Mesenteric fat pad (tissue), 1 donor: ENCODE results near the gene BTBD3. TPM values are rescaled to one million over a fixed set of nuclear protein-coding genes. Genes with fewer than 3 reads are reported as not detected.

ENCODE experiments used
- DNase-seq: peaks from one replicate; pipeline ENCODE4 v3.0.0-alpha.2; 2020; ENCODE audit warnings: low spot score
- total RNA-seq: library from RNA; stranded (reverse); fragmentation: NEBNext Ultra II Directional; extraction: Animal tissue kit (Norgen Biotek cat#: 25700); gene quantifications from one replicate; pipeline ENCODE4 v1.2.1, GENCODE V29; 2021
- donor health status: DM: yes; HTN: yes; CAD: no.

Gene BTBD3
- total RNA-seq, 1 donor from 2014 or later = 20.7 TPM

DNA sequence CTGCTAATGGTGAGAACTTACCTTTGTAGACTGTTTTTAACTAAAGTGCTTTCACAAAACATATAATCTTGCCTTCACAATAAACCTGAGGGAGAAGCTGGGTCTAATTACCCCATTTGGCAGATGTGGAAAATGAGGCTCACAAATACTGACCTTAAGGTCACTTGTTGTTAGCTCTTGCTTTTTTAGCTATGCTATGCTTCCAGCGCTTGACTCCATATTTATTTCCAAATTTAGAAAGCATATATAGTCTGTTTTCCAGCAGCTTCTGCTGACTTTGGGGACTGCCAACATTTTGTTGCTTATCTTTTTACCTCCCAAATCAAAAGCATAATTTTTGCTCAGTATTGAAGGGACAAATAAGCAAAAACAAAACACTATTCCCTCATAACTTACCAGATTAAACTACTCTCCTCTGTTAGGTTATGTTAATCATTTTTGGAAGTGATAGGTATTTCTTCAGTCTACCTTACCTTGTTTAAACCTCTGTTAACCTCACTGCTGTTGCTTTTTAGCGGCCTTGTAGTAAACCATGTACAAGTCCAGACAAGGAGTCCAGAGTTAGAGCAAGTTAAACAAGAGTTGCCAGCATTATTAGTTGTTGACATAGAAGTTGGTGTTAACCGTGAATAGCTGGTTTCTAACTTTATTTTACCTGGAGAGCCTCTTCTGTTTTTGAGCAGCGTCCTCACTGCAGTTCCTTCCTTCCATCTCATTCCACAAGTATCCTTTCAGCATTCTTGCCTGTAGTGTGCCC, 4.9 kb upstream of the BTBD3 start:
- DNase-seq = no peak

DNA sequence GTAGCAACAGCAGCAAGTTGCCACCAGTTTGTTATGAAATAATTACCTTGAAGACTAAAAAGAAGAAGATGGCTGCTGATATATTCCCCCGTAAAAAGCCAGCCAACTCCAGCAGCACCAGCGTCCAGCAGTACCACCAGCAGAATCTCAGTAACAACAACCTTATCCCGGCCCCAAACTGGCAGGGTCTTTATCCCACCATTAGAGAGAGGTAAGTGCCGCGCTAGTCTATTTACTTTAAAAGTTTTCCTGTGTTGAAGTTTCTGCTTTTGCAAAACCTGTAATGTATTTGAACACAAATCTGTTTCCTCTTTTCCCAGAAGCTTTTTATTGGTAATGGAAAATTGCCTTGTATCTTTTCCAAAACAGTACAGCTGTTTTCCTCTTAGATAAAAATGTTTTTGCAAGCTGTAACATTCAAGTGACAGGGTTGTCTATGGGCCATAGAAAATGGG, 725 bp downstream of the BTBD3 start:
- no peak for DNase-seq

DNA sequence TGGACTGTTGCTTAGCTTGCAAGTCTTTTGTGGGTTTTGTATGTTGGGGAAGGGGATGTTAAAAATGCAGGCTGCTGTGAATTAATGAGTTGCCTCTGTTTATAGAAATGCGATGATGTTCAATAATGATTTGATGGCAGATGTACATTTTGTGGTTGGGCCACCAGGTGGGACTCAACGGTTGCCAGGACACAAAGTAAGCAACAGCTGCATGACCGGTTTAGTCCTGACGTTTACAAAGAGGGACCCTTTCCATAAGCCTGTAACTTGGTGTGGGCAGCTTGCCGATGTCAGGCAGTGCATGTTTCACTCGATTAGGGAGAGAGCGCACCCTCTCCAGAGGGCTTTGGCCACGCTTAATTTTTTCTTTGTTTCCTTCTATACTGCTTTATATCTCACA, 1.3 kb downstream of the BTBD3 start:
- DNase-seq = no peak

DNA sequence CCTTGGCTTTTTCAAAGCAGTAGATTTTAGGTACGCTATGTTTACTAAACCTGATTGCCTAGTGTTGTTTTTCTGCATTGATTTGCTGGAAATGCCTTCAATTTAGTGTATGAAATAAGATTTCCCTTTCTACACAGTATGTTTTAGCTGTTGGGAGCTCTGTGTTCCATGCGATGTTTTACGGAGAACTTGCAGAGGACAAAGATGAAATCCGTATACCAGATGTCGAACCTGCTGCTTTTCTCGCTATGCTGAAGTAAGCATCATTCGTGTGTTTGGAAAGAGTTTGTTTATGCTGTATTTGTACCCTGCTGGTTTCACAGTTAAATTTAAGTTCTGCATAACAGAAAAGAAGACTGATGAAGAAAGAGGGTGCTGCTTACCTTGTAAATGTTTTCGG, 1.9 kb downstream of the BTBD3 start:
- no peak for DNase-seq

DNA sequence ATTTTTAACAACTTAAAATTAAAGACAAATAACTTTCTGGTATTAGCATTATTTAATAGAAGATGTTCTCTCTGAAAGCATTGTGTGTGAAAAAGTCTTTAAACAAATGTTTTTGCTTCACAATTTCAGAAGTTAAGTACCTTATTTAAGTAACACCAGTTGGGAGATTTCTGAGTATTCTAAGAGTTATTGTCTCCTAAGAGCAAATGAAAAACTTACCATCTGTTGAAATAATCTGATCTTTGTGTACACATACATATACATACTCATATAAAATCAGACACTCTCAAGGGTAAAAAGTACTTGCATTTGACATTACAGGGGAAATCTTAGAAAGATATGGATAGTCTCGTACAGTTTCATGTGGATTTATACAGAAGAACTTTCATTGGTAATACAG, 2.4 kb downstream of the BTBD3 start:
- no peak for DNase-seq

DNA sequence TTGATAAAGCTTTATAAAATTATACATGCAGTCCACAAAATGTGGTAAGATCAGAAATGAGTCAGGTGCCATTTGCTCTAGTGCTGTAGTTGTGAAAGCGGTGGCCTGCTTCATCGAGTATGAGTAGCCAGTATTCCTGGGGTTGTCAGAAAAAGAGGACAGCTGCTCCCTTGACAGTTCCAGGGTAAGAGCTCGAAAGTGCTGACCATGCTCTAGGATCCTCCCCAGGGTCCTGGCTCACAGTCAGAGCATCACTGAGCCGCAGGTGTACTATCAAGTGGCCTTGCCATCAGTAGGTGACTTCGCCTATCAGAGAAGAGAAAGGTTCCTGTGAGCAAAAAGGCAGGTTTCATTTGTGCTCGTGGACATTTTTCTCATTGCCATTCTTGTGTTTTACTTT, 3.6 kb downstream of the BTBD3 start:
- no peak for DNase-seq

DNA sequence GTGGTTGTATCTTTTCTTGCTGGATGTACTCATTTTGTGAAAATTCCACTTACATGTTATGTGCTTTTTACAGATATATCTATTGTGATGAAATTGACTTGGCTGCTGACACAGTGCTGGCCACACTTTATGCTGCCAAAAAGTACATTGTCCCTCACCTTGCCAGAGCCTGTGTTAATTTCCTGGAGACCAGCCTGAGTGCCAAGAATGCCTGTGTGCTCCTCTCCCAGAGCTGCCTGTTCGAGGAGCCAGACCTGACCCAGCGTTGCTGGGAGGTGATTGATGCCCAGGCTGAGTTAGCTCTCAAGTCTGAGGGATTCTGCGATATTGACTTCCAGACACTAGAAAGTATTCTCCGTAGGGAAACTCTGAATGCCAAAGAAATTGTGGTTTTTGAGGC, 4.9 kb downstream of the BTBD3 start:
- DNase-seq = no peak

DNA sequence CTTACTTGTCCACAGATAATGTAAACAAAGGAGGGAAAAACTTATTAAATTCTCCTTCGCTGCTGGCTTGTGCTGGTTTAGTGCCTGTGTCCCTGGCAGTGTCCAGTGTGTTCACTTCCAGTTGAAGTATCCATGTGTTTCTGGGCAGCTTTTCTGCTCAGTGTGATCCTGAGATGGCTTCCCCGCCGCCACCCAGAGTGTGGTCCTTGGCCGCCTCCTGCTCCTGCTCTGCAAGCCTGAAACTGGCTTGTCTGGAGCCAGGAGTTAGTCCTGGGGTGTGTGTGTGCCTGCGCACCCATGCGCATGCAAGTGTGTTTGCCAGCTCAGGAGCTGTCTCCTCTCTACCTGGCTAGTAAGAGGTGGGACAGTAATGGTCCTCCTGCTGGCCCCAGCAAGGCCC, 7.2 kb downstream of the BTBD3 start:
- DNase-seq = no peak

DNA sequence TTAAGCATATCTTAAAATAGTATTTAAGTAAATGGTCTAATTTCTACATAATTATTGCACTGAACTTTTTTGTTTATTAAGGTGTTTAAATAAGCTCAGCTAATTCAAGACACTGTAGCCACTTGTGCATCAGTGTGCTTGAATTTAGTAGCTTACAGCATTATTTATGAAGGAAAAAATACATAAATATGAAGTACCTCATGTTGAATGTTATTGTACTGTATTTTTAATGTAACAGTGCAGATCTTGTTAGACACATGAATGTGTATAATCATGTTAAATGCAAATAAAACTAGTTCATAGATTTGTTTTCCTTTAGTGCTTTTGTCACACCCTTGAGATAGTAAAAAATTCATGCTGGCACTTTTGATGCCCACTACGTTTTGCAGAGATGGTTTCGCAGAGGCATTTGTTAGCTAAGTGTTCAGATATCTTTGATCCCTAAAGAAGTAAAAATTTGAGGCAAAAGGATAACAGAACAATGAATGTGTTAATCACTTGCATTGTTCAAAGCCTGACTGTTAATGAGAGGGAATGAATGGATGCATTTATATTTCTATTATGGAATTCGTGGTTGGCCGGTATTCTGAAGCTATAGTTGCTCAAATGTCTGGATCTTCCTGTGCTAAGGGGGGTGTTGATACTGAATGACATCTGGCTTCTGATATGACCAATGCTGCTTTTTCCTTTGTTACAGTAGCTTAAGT, 8.8 kb downstream of the BTBD3 start:
- no peak for DNase-seq

DNA sequence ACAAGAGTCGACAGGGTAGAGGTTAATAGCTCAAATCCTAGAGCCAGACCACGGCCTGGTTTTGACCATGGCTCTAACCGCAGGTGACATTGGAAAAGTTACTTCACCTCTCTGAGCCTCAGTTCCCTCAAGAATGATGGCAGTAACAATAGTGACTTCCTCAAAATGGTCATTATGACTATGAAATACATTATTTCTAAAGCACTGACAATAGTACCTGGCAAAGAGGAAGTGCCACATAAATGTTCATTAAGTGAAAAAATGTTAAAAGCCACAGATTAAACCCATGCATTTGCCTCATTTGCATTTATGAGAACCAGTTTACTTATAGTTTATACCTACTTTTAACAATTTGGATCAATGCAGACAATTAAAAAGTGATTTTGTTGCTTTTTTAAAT, 12.3 kb downstream of the BTBD3 start:
- DNase-seq = no peak

DNA sequence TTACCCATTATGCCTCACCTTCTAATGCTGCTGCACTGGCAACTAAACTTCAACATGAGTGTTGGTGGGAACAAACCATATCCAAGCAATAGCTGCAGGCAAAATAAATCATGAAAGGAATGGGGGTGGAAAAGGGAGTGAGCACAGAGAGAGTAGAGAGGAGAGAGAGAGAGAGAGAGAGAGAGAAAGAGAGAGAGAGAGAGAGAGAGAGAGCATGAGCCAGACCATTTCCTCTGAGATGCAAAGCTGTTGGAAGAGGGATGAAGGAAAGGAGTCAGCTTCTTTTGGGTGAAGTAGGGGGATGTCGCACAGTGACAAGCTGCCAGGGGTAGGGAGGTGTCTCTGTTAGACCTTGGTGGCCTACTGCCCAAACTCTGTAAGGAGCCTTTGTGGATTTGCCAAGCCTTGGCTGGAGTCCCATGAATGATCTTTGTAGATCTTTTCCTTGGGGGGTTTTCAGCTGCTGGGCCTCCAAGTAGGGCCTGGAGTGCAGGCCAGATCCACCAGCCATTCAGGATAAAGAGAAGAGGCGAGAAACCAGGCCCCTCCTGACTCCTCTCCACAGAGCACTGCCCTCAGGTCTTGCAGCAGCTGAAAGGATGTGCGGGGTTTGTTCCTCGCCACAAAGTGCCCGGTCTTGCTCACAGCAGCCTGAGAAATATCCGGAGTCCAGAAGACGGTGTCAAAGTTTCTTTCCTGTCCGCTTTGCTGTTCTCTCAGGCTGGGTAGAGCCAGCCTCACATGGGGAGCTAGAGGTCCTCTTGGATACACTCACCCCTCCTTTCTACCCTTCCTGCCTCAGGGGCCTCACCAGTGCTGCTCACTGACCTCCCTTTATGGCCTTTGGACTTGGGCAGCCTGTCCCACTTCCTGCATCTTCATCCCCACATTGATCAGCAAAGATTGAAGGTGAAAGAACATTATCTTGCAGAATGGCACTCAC, 17.8 kb downstream of the BTBD3 start:
- no peak for DNase-seq

DNA sequence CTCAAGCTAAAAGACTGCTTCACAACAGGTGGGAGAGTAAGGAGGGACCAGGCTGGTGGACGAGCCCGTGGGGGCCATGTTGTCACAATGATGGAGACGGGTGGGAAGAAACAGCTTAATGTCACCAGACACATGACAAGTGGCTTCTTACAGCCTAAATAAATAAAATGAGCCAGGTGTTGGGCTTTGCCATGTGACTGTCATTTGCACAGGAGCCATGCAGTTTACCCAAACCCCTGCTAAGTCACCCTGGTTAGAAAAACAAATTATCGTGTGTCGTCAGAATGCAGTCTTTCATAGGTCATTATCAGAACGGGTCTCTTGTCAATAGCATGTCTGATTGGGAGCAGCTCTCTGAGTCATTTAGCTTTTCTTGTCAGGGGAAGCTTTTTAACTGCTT, 18.5 kb downstream of the BTBD3 start:
- DNase-seq = no peak

DNA sequence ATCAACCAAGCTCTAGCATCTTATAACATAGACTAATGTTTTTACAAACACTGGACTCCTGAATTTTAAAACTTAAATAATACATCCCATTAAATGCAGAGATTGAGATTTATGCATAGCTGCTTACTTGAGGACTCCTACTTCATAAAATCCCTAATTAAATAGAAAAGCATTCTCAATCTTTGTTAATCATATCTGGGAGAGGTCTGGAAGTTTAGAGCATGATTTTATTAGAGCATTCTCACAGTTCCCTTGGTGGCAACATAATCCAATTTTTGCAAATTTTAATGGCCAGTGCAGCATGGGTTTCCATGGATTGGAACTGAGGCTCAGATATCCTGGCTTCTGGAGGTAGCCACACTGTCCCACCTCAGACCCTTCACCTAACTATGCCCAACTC, 19.5 kb downstream of the BTBD3 start:
- no peak for DNase-seq

DNA sequence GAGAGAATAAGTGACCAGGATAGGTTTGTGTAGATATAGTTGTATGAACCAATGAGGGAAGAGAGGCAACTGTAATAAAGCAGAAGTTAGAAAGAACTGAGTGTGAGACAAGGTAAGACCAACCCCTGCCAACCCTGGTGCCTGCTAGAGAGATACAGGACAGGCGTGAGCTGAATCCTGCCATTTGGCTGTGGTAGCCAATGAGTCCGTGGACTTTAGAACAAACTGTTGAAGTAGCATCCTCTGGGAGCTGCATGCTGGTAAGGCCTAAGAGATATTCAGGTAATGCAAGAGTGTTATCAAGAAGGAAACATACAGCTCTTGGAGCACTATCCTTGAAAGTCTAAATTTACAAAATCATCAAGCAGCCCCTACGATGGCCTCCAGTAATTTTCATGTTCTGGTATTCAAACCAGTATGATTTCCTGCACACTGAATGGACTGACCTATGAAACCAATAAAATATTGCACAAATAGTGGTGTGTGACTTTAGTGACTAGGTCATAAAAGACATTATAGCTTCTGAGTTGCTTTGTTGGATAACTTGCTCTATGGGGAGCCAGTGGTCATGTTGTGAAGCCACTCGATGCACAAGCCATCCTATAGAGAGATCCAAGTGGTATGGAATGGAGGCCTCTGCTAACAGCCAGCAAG, 24.0 kb downstream of the BTBD3 start:
- DNase-seq = no peak

DNA sequence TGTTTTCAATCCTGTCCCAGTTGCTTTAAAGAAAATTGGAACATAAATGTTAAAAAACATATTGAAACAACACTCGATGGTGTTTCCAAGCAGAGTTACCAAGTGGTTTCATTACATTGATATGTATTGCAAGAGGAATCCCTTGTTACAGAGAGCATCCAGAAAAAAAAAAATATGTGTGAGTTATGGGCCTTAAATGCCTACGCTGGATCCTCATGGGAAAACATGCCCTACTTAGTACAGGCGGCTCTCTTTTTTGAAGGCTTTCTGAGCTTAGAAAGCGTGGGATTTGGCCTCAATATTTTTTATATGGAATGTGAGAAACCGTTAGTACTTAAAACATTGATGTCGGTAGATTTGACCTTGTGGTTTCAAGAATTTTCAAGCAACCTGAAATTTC, 26.1 kb downstream of the BTBD3 start:
- DNase-seq = no peak

DNA sequence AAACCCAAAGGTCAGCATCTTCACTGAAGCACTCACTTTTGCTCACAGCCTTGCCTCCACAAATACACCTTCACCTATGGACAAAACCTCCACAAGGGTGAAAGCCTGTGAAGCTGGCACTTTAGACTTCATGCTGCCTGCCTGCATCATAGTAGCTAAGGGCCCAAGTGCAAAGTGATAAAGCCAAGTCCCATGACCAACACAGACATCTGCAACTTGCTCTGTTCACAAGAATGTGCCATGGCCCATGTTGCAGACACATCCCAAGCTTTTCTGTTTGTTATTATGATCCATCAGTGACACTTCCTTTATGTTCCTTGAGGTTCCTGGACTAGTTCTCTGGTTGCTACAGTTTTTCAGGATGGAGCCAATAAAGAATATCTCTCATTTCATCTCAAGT, 31.1 kb downstream of the BTBD3 start:
- DNase-seq = no peak

DNA sequence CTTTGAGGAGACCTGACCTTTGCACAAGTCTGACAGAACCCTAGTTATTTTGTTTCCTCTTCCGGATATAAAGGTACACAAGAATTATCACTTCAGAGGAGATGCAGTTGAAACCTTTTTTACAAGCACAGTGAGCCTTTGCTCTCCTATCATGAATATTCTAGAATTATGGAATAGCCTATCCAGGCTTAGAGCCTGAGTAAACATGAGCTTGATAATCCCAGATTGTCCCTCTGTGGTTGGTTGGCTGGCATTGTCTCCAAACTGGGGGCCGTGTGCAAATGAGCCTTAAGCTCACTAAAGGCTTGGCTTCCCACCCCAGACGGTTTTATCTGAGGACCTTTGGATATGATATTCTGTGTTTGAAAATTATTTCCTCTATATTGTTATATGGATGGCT, 32.0 kb downstream of the BTBD3 start:
- no peak for DNase-seq

DNA sequence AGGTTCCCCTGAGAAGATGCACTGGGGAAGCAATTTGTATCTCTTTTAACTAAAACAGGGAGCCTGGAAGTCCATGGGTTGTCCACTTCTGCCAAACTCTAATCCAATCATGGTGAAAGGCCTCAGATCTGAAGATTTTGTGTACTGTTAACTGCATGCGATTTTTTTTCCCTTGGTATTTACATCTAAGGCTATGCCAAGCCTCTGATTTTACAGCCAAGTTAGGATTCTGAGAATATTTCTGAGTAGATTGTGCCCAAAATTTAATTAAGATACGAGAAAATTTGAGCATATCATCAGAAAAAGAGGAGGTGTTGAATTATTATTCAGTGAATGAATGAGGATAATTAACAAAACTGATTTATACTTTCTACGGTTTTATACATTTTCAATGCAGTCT, 34.0 kb downstream of the BTBD3 start:
- no peak for DNase-seq

DNA sequence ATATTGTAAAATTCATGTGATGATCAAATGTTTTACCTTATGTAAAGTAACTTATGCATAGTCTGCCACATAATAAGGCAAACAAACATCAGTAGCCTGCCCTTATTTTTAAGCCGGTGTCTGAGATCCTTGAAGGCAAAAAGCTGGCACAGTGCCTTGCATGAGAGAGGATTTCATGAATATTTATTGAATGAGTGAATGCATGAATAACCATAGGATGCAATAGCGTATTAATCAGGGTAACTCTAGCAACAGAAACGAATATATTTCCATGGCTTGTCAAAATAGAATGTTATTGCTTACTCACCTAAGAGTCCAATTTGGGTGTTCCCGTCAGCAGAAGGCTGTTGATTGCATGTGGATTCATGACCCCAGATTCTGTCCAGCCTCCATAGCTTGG, 34.9 kb downstream of the BTBD3 start:
- no peak for DNase-seq

DNA sequence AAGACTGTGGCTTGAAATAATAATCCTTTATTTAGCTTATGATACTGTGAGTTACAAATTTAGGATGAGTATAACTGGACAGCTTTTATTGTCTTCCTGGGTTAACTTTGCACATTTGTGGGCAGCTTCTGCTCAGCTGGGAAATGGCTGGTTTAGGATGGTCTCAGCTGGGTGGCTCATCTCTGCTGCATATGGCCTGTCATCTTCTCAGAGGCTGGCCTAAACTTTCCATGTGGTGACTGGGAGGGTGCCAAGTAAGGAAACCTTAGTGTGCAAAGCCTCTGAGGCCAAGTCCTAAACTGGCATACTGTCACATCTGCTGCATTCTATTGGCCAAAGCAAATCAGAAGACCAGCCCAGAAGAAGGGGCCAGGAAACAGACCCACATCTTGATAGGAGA, 40.2 kb downstream of the BTBD3 start:
- no peak for DNase-seq

DNA sequence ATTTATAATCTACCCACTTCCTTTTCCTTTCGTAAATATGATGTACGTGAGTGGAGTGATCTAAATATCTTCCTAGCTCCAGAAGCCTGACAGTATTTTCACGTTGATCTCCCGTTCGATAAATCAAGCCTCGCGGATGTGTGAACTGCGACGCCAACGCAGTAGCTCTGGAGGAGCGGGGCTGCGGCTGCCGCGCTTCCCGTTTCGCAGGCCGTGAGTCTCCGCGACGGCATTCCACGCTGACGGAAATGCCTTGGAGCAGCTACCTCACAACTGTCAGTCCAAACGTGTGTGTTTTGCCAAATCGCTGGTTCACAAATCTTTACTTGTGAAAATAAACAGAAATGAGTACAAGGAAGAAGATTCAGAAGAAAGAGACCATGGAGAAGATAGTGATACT, 41.2 kb downstream of the BTBD3 start:
- DNase-seq = no peak
